ENCODE measurements around the gene MAN1A2. TPM values are rescaled to one million over a fixed set of nuclear protein-coding genes. Genes with fewer than 3 reads are reported as not detected.

MAN1A2 gene
- total RNA-seq, 1 donor from 2014 or later: 42.7 TPM

DNA sequence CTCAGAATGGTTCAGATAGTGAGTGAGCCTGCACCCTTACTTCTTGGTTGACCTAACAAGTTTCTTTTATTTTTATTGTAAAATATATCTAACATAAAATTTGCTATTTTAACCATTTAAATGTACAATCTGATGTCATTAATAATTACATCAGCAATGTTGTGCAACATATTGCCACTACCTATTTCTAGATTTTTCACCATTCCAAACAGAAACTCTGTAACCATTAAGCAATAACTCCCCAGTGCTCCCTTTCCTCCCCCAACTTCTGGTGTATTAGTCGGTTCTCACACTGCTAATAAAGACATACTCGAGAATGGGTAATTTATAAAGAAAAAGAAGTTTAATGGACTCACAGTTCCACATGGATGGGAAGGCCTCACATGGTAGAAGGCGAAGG is 162.4 kb downstream of the MAN1A2 start:
- no peaks in the 10 kb centered on the region for H3K27me3 Mint-ChIP-seq (ENCODE audit: low read depth)
- H3K9me3 Mint-ChIP-seq (ENCODE audit: low read depth): no peaks in the 10 kb centered on the region
- H3K4me3 Mint-ChIP-seq (ENCODE audit: unreplicated experiment): no peak overlapping the region
- no peak for DNase-seq (ENCODE audit: low spot score)
- H3K4me1 Mint-ChIP-seq (ENCODE audit: low read depth): peaks cover 10% of the 10 kb centered on the region
- no peak overlapping the region for H3K27ac Mint-ChIP-seq (ENCODE audit: unreplicated experiment)
- TF ChIP-seq CTCF (IDR thresholded peaks at IDR 0.05): no peak
- H3K36me3 Mint-ChIP-seq (ENCODE audit: low read depth): no peaks in the 10 kb centered on the region

DNA sequence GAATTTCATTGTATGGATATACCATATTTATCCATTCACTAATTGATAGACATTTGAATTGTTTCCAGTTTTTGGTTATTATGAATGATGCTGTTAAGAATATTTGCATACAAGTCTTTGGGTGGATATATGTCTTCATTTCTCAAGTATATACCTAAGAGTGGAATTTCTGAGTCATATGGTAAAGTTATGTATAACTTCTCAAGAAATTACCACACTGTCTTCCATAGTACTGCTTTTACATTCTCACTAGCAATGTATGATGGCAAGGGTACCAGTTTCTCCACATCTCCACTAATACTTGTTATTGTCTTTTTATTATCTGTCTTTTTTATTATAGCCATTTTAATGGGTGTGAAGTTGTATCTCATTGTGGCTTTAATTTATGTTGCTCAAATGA is 164.0 kb downstream of the MAN1A2 start:
- Mint-ChIP-seq H3K27ac (ENCODE audit: unreplicated experiment) (no peak overlapping the region), H3K27me3 (ENCODE audit: low read depth) (no peaks in the 10 kb centered on the region), H3K9me3 (ENCODE audit: low read depth) (no peaks in the 10 kb centered on the region), H3K4me3 (ENCODE audit: unreplicated experiment) (no peak overlapping the region), H3K4me1 (ENCODE audit: low read depth) (peaks cover 10% of the 10 kb centered on the region), H3K36me3 (ENCODE audit: low read depth) (no peaks in the 10 kb centered on the region)
- no peak for TF ChIP-seq CTCF (IDR thresholded peaks at IDR 0.05)
- DNase-seq (ENCODE audit: low spot score): no peak

- no peak for DNase-seq (ENCODE audit: low spot score)
- H3K27ac Mint-ChIP-seq (ENCODE audit: unreplicated experiment): no peak overlapping the region
- TF ChIP-seq CTCF (IDR thresholded peaks at IDR 0.05): peak; percentile 80
- H3K36me3 Mint-ChIP-seq (ENCODE audit: low read depth): no peaks in the 10 kb centered on the region
- no peaks in the 10 kb centered on the region for H3K4me1 Mint-ChIP-seq (ENCODE audit: low read depth)
- H3K27me3 Mint-ChIP-seq (ENCODE audit: low read depth): no peaks in the 10 kb centered on the region
- no peak overlapping the region for H3K4me3 Mint-ChIP-seq (ENCODE audit: unreplicated experiment)
- H3K9me3 Mint-ChIP-seq (ENCODE audit: low read depth): no peaks in the 10 kb centered on the region
Observed at GRCh38 chr1:117534995-117535467, 167.8 kb downstream of the MAN1A2 start.

- Mint-ChIP-seq H3K27me3 (ENCODE audit: low read depth) (no peaks in the 10 kb centered on the region), H3K36me3 (ENCODE audit: low read depth) (no peaks in the 10 kb centered on the region), H3K4me1 (ENCODE audit: low read depth) (no peaks in the 10 kb centered on the region), H3K27ac (ENCODE audit: unreplicated experiment) (no peak overlapping the region), H3K9me3 (ENCODE audit: low read depth) (no peaks in the 10 kb centered on the region), H3K4me3 (ENCODE audit: unreplicated experiment) (no peak overlapping the region)
- no peak for DNase-seq (ENCODE audit: low spot score)
- no peak for TF ChIP-seq CTCF (IDR thresholded peaks at IDR 0.05)
Observed at GRCh38 chr1:117535821-117536220, 168.6 kb downstream of the MAN1A2 start.

GRCh38 chr1:117537291-117537920 is 170.2 kb downstream of the MAN1A2 start:
- H3K4me1 Mint-ChIP-seq (ENCODE audit: low read depth): no peaks in the 10 kb centered on the region
- no peaks in the 10 kb centered on the region for H3K9me3 Mint-ChIP-seq (ENCODE audit: low read depth)
- no peak for DNase-seq (ENCODE audit: low spot score)
- no peaks in the 10 kb centered on the region for H3K27me3 Mint-ChIP-seq (ENCODE audit: low read depth)
- no peaks in the 10 kb centered on the region for H3K36me3 Mint-ChIP-seq (ENCODE audit: low read depth)
- no peak overlapping the region for H3K27ac Mint-ChIP-seq (ENCODE audit: unreplicated experiment)
- H3K4me3 Mint-ChIP-seq (ENCODE audit: unreplicated experiment): no peak overlapping the region
- no peak for TF ChIP-seq CTCF (IDR thresholded peaks at IDR 0.05)

Data from chondrocyte (in vitro differentiated cells).